ENCODE measurements around the gene NHP2. TPM values are rescaled to one million over a fixed set of nuclear protein-coding genes. Genes with fewer than 3 reads are reported as not detected.

NHP2 gene
- total and polyA plus RNA-seq, 9 of the 15 experiments (the other 6 are each of a cell fraction or from before 2014, with no cell fraction given) = 52.8 to 622 (median 144) TPM

DNA sequence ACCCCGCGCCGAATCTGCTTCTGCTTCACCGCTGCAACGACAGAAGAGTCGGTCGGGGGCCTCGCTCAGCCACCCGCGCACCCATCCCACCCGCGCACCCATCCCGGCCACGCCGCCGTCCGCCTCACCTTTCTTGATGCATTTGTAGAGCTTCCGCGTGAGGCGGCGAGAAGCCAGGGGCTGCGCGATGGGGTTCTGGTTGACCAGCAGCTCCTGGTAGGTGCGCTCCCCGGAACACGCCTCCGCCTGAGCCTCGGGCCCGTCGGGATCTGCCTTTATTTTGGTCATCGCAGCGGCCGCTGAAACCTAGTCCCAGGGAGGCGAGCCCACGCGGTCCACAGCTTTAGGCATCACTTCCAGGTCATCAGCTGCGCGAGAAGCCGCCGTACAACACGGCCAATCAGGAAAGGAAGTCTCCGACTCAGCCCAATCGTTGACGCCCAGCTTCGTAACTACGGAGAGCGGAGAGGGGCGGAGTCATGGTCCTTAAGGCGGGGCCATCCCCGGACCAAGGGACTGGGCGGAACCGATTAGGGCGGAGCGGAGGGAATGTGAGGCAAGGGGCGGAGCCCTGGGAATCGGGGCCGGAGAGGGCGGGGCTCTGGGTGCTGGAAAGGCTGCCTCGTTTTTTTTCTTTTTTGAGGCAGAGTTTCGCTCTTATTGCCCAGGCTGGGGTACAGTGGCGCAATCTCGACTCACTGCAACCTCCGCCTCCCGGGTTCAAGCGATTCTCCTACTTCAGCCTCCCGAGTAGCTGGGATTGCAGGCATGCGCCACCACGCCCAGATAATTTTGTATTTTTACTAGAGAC lies at the start of gene NHP2 (continued):
- TF ChIP-seq HDAC1 (IDR thresholded peaks at IDR 0.05) (peak in 1 of 2 experiments; percentile 97; a peak in 2 of 4 replicates), SP1 (CRISPR knock-in tag; IDR thresholded peaks at IDR 0.05) (peak; percentile 95), EGR1 (conservative IDR thresholded peaks at IDR 0.05) (peak; percentile 68), MTA3 (IDR thresholded peaks at IDR 0.05; ENCODE audit: borderline replicate concordance) (peak; percentile 97), SMC3 (conservative IDR thresholded peaks at IDR 0.05; ENCODE audit: insufficient read depth, low read depth, low read length) (no peak), FOSL1 (tag; conservative IDR thresholded peaks at IDR 0.05) (0 out of 2 replicates have a peak, but pooled peaks have one; percentile 14), CEBPG (CRISPR knock-in tag; IDR thresholded peaks at IDR 0.05) (peak; percentile 48; the same call in 1 of the 2 replicates), CEBPG (tag; conservative IDR thresholded peaks at IDR 0.05 in 1 of 2, IDR thresholded peaks at IDR 0.05 in 1 of 2) (peak; percentile 35 to 80; a peak in 2 of 4 replicates), CCNT2 (IDR thresholded peaks at IDR 0.05; ENCODE audit: borderline replicate concordance, extremely low read depth, insufficient read length, low read depth, low read length) (peak; percentile 5), NR2C2 (CRISPR knock-in tag; IDR thresholded peaks at IDR 0.05) (peak; percentile 95), NR2C2 (tag; IDR thresholded peaks at IDR 0.05) (peak; percentile 98), NBN (IDR thresholded peaks at IDR 0.05; ENCODE audit: low read depth) (0 out of 2 replicates have a peak, but pooled peaks have one; percentile 74), MGA (IDR thresholded peaks at IDR 0.05) (peak; percentile 47; the same call in 1 of the 2 replicates)
- TF ChIP-seq, protein P1, sequence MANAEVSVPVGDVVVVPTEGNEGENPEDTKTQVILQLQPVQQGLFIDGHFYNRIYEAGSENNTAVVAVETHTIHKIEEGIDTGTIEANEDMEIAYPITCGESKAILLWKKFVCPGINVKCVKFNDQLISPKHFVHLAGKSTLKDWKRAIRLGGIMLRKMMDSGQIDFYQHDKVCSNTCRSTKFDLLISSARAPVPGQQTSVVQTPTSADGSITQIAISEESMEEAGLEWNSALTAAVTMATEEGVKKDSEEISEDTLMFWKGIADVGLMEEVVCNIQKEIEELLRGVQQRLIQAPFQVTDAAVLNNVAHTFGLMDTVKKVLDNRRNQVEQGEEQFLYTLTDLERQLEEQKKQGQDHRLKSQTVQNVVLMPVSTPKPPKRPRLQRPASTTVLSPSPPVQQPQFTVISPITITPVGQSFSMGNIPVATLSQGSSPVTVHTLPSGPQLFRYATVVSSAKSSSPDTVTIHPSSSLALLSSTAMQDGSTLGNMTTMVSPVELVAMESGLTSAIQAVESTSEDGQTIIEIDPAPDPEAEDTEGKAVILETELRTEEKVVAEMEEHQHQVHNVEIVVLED (CRISPR knock-in tag; IDR thresholded peaks at IDR 0.05) = peak; percentile 24; the same call in 1 of the 2 replicates

Measured in K562 (cell line).